GM19324 (cell line): Measurements from ENCODE around the gene ATP6V1F.

Source experiments
- ATAC-seq: cut with Tn5 transposase; IDR thresholded peaks from one replicate; pipeline ENCODE4 v1.9.1; 2021; ENCODE audit warnings: mild to moderate bottlenecking, moderate library complexity; ENCODE audit not compliant: unreplicated experiment, low FRiP score

Gene ATP6V1F

GRCh38 chr7:128867241-128867640 is 4.6 kb downstream of the ATP6V1F start:
- ATAC-seq: no peak

- no peak for ATAC-seq
These were observed 5.4 kb downstream of the ATP6V1F start for GRCh38 chr7:128867842-128868623.

- no peak for ATAC-seq
These were observed 6.0 kb downstream of the ATP6V1F start for GRCh38 chr7:128868624-128869137.

- ATAC-seq: peak; percentile 59
These were observed 6.7 kb downstream of the ATP6V1F start for GRCh38 chr7:128869138-128869943.

GRCh38 chr7:128869944-128870285 is 7.3 kb downstream of the ATP6V1F start:
- ATAC-seq: no peak

GRCh38 chr7:128871050-128871449 is 8.4 kb downstream of the ATP6V1F start:
- ATAC-seq: no peak

- no peak for ATAC-seq
These were observed 9.8 kb downstream of the ATP6V1F start for GRCh38 chr7:128872394-128872824.

- ATAC-seq: no peak
These were observed 10.6 kb downstream of the ATP6V1F start for GRCh38 chr7:128873234-128873633.

- no peak for ATAC-seq
These were observed 11.7 kb downstream of the ATP6V1F start for GRCh38 chr7:128874140-128875031.

GRCh38 chr7:128875523-128875948 is 12.9 kb downstream of the ATP6V1F start:
- no peak for ATAC-seq

- ATAC-seq: no peak
These were observed 13.5 kb downstream of the ATP6V1F start for GRCh38 chr7:128876127-128876526.

- ATAC-seq: no peak
These were observed 13.9 kb downstream of the ATP6V1F start for GRCh38 chr7:128876586-128876977.

- no peak for ATAC-seq
These were observed 14.5 kb downstream of the ATP6V1F start for GRCh38 chr7:128876978-128877755.

- ATAC-seq: no peak
These were observed 15.1 kb downstream of the ATP6V1F start for GRCh38 chr7:128877756-128878120.

- no peak for ATAC-seq
These were observed 15.8 kb downstream of the ATP6V1F start for GRCh38 chr7:128878226-128879105.

- no peak for ATAC-seq
These were observed 16.8 kb downstream of the ATP6V1F start for GRCh38 chr7:128879461-128879938.

- no peak for ATAC-seq
These were observed 17.5 kb downstream of the ATP6V1F start for GRCh38 chr7:128879939-128880746.
